Common myeloid progenitor, CD34-positive (primary cell): ENCODE data around the gene ECPAS.
A peak's percentile ranks its signal among the peaks of the same experiment; 100 is the strongest.

Experiments used
- CTCF ChIA-PET: fragments of 350-600 bp; sonication (Branson Sonifier 250); formaldehyde crosslinking; loops from one replicate; lab custom pipeline; 2021; ENCODE audit warnings: antibody characterized with exemption; lab: Charles Lee
- POLR2A ChIA-PET: fragments of 350-600 bp; sonication (Branson Sonifier 250); formaldehyde crosslinking; loops from one replicate; lab custom pipeline; 2021; ENCODE audit warnings: antibody characterized with exemption; lab: Charles Lee
- DNase-seq, 3 donors: peaks; one replicate each; pipeline versions ENCODE4 v3.0.0 to v3.0.0-alpha.2; 2013
- H3K27ac ChIP-seq, 2 experiments: 1 replicate in 1 of 2; 2 replicates in 1 of 2; pipeline ENCODE4 v1.7.0; 2013; ENCODE audit warnings: inconsistent platforms in 2 of 2, low read length in 2 of 2, mild to moderate bottlenecking in 2 of 2, low read depth in 1 of 2, moderate library complexity in 1 of 2; ENCODE audit not compliant: severe bottlenecking in 2 of 2, insufficient read depth in 1 of 2, poor library complexity in 1 of 2
- H3K27me3 ChIP-seq, 5 experiments: replicated peaks in 2 of 5; 1 replicate in 3 of 5; 2 replicates in 2 of 5; pipeline versions ENCODE4 v1.6.1 to v1.7.0; 2013; ENCODE audit warnings: low read length in 4 of 5, mild to moderate bottlenecking in 2 of 5, moderate library complexity in 2 of 5, inconsistent platforms in 1 of 5; ENCODE audit not compliant: insufficient read depth in 5 of 5, control insufficient read depth in 4 of 5
- H3K36me3 ChIP-seq, 4 experiments: 1 replicate in 2 of 4; 2 replicates in 2 of 4; pipeline versions ENCODE4 v1.6.1 to v1.7.0; 2013; ENCODE audit warnings: low read length in 3 of 4, control low read depth in 1 of 4, mild to moderate bottlenecking in 1 of 4; ENCODE audit not compliant: control insufficient read depth in 4 of 4, insufficient read depth in 4 of 4
- H3K4me1 ChIP-seq, 4 experiments: 1 replicate in 3 of 4; 2 replicates in 1 of 4; pipeline versions ENCODE4 v1.6.1 to v1.7.1; 2013; ENCODE audit warnings: low read length in 3 of 4, mild to moderate bottlenecking in 3 of 4, control low read depth in 1 of 4, inconsistent platforms in 1 of 4, moderate library complexity in 1 of 4; ENCODE audit not compliant: control insufficient read depth in 4 of 4, insufficient read depth in 4 of 4; ENCODE audit errors: control extremely low read depth in 1 of 4
- H3K4me3 ChIP-seq, 7 experiments: 1 replicate in 4 of 7; 2 replicates in 3 of 7; pipeline versions ENCODE4 v1.5.1 to v1.7.0; 2013; ENCODE audit warnings: mild to moderate bottlenecking in 7 of 7, low read length in 6 of 7, moderate library complexity in 6 of 7, inconsistent platforms in 2 of 7, low read depth in 2 of 7, control low read depth in 1 of 7; ENCODE audit not compliant: insufficient read depth in 4 of 7, control insufficient read depth in 1 of 7; ENCODE audit errors: extremely low read depth in 1 of 7
- H3K9me3 ChIP-seq, 5 experiments: 1 replicate in 4 of 5; 2 replicates in 1 of 5; pipeline versions ENCODE4 v1.6.1 to v1.7.1; 2013; ENCODE audit warnings: low read length in 4 of 5, mild to moderate bottlenecking in 2 of 5, inconsistent platforms in 1 of 5, low read depth in 1 of 5, moderate library complexity in 1 of 5; ENCODE audit not compliant: control insufficient read depth in 4 of 5, insufficient read depth in 2 of 5; ENCODE audit errors: control extremely low read depth in 1 of 5
- WGBS: methylation state at CpG from one replicate; pipeline ENCODE4 v1.1.5; 2013; ENCODE audit not compliant: insufficient coverage; 5-methylcytosine and 5-hydroxymethylcytosine counted together

The ECPAS gene

GRCh38 chr9:111427186-111427585 lies 57.0 kb downstream of the ECPAS start:
- Histone ChIP-seq H3K27ac (no peak overlapping the region), H3K4me1 (no peaks in the 10 kb centered on the region), H3K4me3 (no peak overlapping the region), H3K27me3 (no peaks in the 10 kb centered on the region), H3K36me3 (peaks cover 21 to 75% (median 39%) of the 10 kb centered on the region in 4 experiments), H3K9me3 (no peaks in the 10 kb centered on the region)
- DNase-seq: peak; percentile 5 to 65 (median 58)
- CTCF ChIA-PET: no interaction called here
- POLR2A ChIA-PET: no interaction called here

- Histone ChIP-seq H3K27me3 (no peaks in the 10 kb centered on the region), H3K4me3 (no peak overlapping the region), H3K36me3 (peaks cover 23 to 77% (median 49%) of the 10 kb centered on the region in 4 experiments), H3K27ac (no peak overlapping the region), H3K4me1 (no peaks in the 10 kb centered on the region), H3K9me3 (no peaks in the 10 kb centered on the region)
- no CpG with 5 or more reads among the region's 3 CpGs for WGBS
- no peak for DNase-seq
- ChIA-PET POLR2A (no interaction called here), CTCF (no interaction called here)
These were observed 60.8 kb downstream of the ECPAS start for GRCh38 chr9:111423389-111423788.

- DNase-seq: no peak
- ChIA-PET POLR2A (no interaction called here), CTCF (no interaction called here)
- no peaks in the 10 kb centered on the region for H3K27me3 ChIP-seq
- H3K27ac ChIP-seq: no peak overlapping the region
- 96% methylated on average over 7 of the region's 11 CpGs for WGBS
- peaks cover 29 to 83% (median 58%) of the 10 kb centered on the region in 4 experiments for H3K36me3 ChIP-seq
- H3K9me3 ChIP-seq: no peaks in the 10 kb centered on the region
- no peaks in the 10 kb centered on the region for H3K4me1 ChIP-seq
- H3K4me3 ChIP-seq: no peak overlapping the region
These were observed 69.8 kb downstream of the ECPAS start for GRCh38 chr9:111414406-111414805.

GRCh38 chr9:111413996-111414395 lies 70.2 kb downstream of the ECPAS start:
- Histone ChIP-seq H3K27me3 (no peaks in the 10 kb centered on the region), H3K4me3 (no peak overlapping the region), H3K36me3 (peaks cover 28 to 84% (median 59%) of the 10 kb centered on the region in 4 experiments), H3K4me1 (no peaks in the 10 kb centered on the region), H3K27ac (no peak overlapping the region), H3K9me3 (no peaks in the 10 kb centered on the region)
- POLR2A ChIA-PET: no interaction called here
- no peak for DNase-seq
- CTCF ChIA-PET: no interaction called here
- WGBS: no CpG with 5 or more reads among the region's 3 CpGs

- Histone ChIP-seq H3K27ac (no peak overlapping the region), H3K4me3 (no peak overlapping the region), H3K9me3 (no peaks in the 10 kb centered on the region), H3K36me3 (peaks cover 35 to 87% (median 64%) of the 10 kb centered on the region in 4 experiments), H3K27me3 (no peaks in the 10 kb centered on the region), H3K4me1 (no peaks in the 10 kb centered on the region)
- WGBS: 94% methylated on average over 4 of the region's 4 CpGs
- DNase-seq: no peak
- CTCF ChIA-PET: interaction anchor here (0.6 kb wide), 1 partner anchor 1089 kb away, joined by 3 read pairs; no protein-coding TSS in a partner anchor
- POLR2A ChIA-PET: no interaction called here
These were observed 71.9 kb downstream of the ECPAS start for GRCh38 chr9:111412280-111412679.

GRCh38 chr9:111411266-111411665 lies 72.9 kb downstream of the ECPAS start:
- CTCF ChIA-PET: no interaction called here
- H3K27me3 ChIP-seq: no peaks in the 10 kb centered on the region
- DNase-seq: no peak
- 98% methylated on average over 6 of the region's 6 CpGs for WGBS
- POLR2A ChIA-PET: interaction anchor here (0.6 kb wide), 1 partner anchor 647 kb away, joined by 3 read pairs; no protein-coding TSS in a partner anchor
- peaks cover 30 to 86% (median 59%) of the 10 kb centered on the region in 4 experiments for H3K36me3 ChIP-seq
- H3K27ac ChIP-seq: no peak overlapping the region
- no peak overlapping the region for H3K4me3 ChIP-seq
- no peaks in the 10 kb centered on the region for H3K4me1 ChIP-seq
- no peaks in the 10 kb centered on the region for H3K9me3 ChIP-seq

GRCh38 chr9:111407813-111408212 lies 76.4 kb downstream of the ECPAS start:
- H3K27me3 ChIP-seq: no peaks in the 10 kb centered on the region
- H3K9me3 ChIP-seq: peaks cover 0 to 28% (median 5%) of the 10 kb centered on the region in 5 experiments
- DNase-seq: no peak
- H3K36me3 ChIP-seq: peaks cover 30 to 84% (median 56%) of the 10 kb centered on the region in 4 experiments
- no peak overlapping the region for H3K27ac ChIP-seq
- H3K4me3 ChIP-seq: no peak overlapping the region
- CTCF ChIA-PET: no interaction called here
- POLR2A ChIA-PET: interaction anchor here (0.6 kb wide), 1 partner anchor 441 kb away, joined by 3 read pairs; no protein-coding TSS in a partner anchor
- H3K4me1 ChIP-seq: no peaks in the 10 kb centered on the region
- WGBS: 100% methylated on average over 3 of the region's 3 CpGs
